H1 (cell line): ENCODE results near the gene NLRX1. TPM values are rescaled to one million over a fixed set of nuclear protein-coding genes. Genes with fewer than 3 reads are reported as not detected.

Experiments used
- BCL11A ChIP-seq, 2 experiments: IDR thresholded peaks; one replicate each; pipeline ENCODE4 v1.6.1; 2011; ENCODE audit warnings: low read depth in 2 of 2, low read length in 2 of 2, mild to moderate bottlenecking in 2 of 2
- CBX5 ChIP-seq: fragments of 300-800, 300-1000 bp; sonication (generic); IDR thresholded peaks from 2 replicates; pipeline ENCODE4 v1.7.1; 2016; ENCODE audit warnings: antibody characterized with exemption, low read length, low read depth
- CHD7 ChIP-seq: fragments of 300-600 bp; sonication (generic); IDR thresholded peaks from 2 replicates; pipeline ENCODE4 v1.7.1; 2012; ENCODE audit warnings: low read length, moderate library complexity, mild to moderate bottlenecking, inconsistent platforms; ENCODE audit not compliant: insufficient replicate concordance
- E2F6 ChIP-seq: IDR thresholded peaks from 2 replicates; pipeline ENCODE4 v1.6.1; 2012; ENCODE audit warnings: inconsistent platforms
- EP300 ChIP-seq, 2 experiments: IDR thresholded peaks; 1 replicate in 1 of 2; 2 replicates in 1 of 2; pipeline ENCODE4 v1.6.1; 2011 to 2012; ENCODE audit warnings: low read depth in 2 of 2, low read length in 2 of 2, mild to moderate bottlenecking in 2 of 2, borderline replicate concordance in 1 of 2, inconsistent platforms in 1 of 2, moderate library complexity in 1 of 2
- KDM1A ChIP-seq: fragments of 200-600, 300-600 bp; sonication (generic); IDR thresholded peaks from 2 replicates; pipeline ENCODE4 v1.7.1; 2016; ENCODE audit warnings: mild to moderate bottlenecking, low read length, borderline replicate concordance
- NANOG ChIP-seq: IDR thresholded peaks from 2 replicates; pipeline ENCODE4 v1.6.1; 2011; ENCODE audit warnings: low read length, low read depth, mild to moderate bottlenecking, inconsistent platforms; ENCODE audit not compliant: insufficient read depth, poor library complexity, severe bottlenecking
- RAD21 ChIP-seq, 2 experiments: IDR thresholded peaks in 1 of 2; conservative IDR thresholded peaks in 1 of 2; 2 replicates each; pipeline ENCODE4 v1.6.1; 2011; ENCODE audit warnings: low read depth in 2 of 2, low read length in 2 of 2, improper control_type of control experiment in 1 of 2, inconsistent platforms in 1 of 2, mild to moderate bottlenecking in 1 of 2, moderate library complexity in 1 of 2
- RBBP5 ChIP-seq: IDR thresholded peaks from 2 replicates; pipeline ENCODE4 v1.7.1; 2012; ENCODE audit warnings: low read depth, mild to moderate bottlenecking, inconsistent platforms, low read length, moderate library complexity, borderline replicate concordance
- SP1 ChIP-seq: IDR thresholded peaks from 2 replicates; pipeline ENCODE4 v1.6.1; 2011; ENCODE audit warnings: low read depth, low read length
- SP4 ChIP-seq: IDR thresholded peaks from 2 replicates; pipeline ENCODE4 v1.6.1; 2012; ENCODE audit warnings: low read length, inconsistent platforms
- polyA plus RNA-seq, 7 experiments: library from polyadenylated mRNA; depleted of rRNA in 3 of 7; stranded (reverse) in 5 of 7; unstranded in 2 of 7; fragments of >200 nt in 5 of 7; fragments of 200-250 nt in 2 of 7; gene quantifications; 1 replicate in 5 of 7; 2 replicates in 1 of 7; 4 replicates in 1 of 7; pipeline versions ENCODE4 v1.2.1 to v1.2.3, GENCODE V29; 2011 to 2013; ENCODE audit warnings: missing spikeins in 2 of 7, mixed read lengths in 2 of 7
- total RNA-seq: library from RNA; stranded (reverse); fragmentation: NEBNext Ultra II Directional; extraction: Animal tissue kit (Norgen Biotek cat#: 25700); gene quantifications from 2 replicates; pipeline ENCODE4 v1.2.1, GENCODE V29; 2021

NLRX1 gene
- total and polyA plus RNA-seq, 2 of the 8 experiments (the other 6 are each of a cell fraction or from before 2014, with no cell fraction given): 13.2 to 18.6 TPM

- no peak for TF ChIP-seq CHD7
- no peak for TF ChIP-seq RBBP5
- no peak for TF ChIP-seq RAD21 (IDR thresholded peaks at IDR 0.05 in 1 of 2, conservative IDR thresholded peaks at IDR 0.05 in 1 of 2; ENCODE audit: low read depth in 2 of 2, low read length in 2 of 2)
- TF ChIP-seq NANOG: no peak
- no peak for TF ChIP-seq EP300 (IDR thresholded peaks at IDR 0.05; ENCODE audit: borderline replicate concordance in 1 of 2, low read depth in 2 of 2, low read length in 2 of 2)
- no peak for TF ChIP-seq CBX5
- no peak for TF ChIP-seq KDM1A
- TF ChIP-seq SP4: no peak
- TF ChIP-seq E2F6: no peak
- no peak for TF ChIP-seq SP1
- TF ChIP-seq BCL11A (IDR thresholded peaks at IDR 0.05; ENCODE audit: low read depth in 2 of 2, low read length in 2 of 2): no peak
These were observed 6.7 kb upstream of the NLRX1 start (continued) for GRCh38 chr11:119161871-119162270.
